ENCODE data around the gene MDGA2. TPM values are rescaled to one million over a fixed set of nuclear protein-coding genes. Genes with fewer than 3 reads are reported as not detected.
A peak's percentile ranks its signal among the peaks of the same experiment; 100 is the strongest.
"Not testable (repeated sequence)": the region's sequence is repeated elsewhere in the genome, so short reads cannot be mapped to it uniquely, and the experiment has no call there.

Gene MDGA2
- total and polyA plus RNA-seq, 7 donors = 0.01 TPM; not detected in 6

DNA sequence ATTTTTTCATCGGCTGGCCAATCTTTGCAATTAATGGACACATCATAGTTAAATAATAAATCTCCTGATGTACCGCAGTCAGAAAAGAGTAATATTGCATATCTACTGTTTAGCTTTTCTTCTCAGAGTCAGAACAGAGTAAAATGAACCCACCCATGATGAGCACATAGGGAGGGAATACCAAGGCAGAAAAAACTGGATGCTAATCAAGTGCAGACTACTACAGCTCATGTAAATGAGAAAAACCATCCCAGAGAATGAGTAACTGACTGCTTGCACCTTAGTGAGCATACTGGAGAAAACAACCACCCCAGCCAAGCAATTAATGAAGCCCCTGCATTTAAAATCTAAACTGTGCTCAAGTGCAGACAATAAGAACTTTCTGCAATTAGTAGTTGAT is 483.7 kb downstream of the MDGA2 start:
- TF ChIP-seq CTCF (IDR thresholded peaks at IDR 0.05) = no peak
- no peak for ATAC-seq
- Histone ChIP-seq H3K36me3 (ENCODE audit: insufficient read depth in 1 of 2, low read depth in 1 of 2) (no peaks in the 10 kb centered on the region), H3K4me3 (no peak overlapping the region), H3K27me3 (ENCODE audit: insufficient read depth in 3 of 3, low read length in 2 of 3) (no peaks in the 10 kb centered on the region), H3K9me3 (no peaks in the 10 kb centered on the region), H3K27ac (no peak overlapping the region), H3K4me1 (no peaks in the 10 kb centered on the region)
- WGBS, 3 donors = 89 to 91% (median 89%) methylated on average over 2 of the region's 2 CpGs
- no peak for DNase-seq
- intact Hi-C loops (cut with DNase I) = no loop called here

DNA sequence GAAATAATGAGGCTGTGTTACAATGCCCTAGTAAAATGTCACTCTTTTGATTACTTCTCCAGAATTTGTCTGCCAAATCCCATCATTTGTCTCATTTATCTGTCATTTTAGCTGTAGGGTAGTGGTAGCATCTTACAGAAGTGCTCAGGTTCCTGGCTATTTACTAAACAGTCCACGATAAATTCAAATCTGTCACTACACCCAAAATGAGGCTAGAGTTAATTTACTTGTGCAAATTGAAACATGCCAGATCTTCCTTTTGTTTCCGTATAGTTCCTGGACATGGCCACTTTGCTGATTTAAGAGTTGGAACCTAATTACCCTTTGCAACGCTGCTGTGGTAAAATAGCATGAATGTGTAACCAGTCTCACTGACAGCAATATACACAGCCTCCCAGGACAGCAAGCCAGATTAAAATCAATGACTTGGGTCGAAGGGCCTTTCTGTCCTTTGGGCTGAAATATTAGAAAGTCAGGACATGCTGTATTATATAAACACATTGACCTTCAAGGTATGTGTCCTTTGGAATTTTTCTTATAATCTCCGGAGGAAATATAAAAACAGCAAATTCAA is 485.4 kb downstream of the MDGA2 start:
- Histone ChIP-seq H3K36me3 (ENCODE audit: insufficient read depth in 1 of 2, low read depth in 1 of 2) (no peaks in the 10 kb centered on the region), H3K4me3 (no peak overlapping the region), H3K27me3 (ENCODE audit: insufficient read depth in 3 of 3, low read length in 2 of 3) (no peaks in the 10 kb centered on the region), H3K4me1 (no peaks in the 10 kb centered on the region), H3K27ac (no peak overlapping the region), H3K9me3 (no peaks in the 10 kb centered on the region)
- DNase-seq (no peak), ATAC-seq (no peak)
- intact Hi-C loops (cut with DNase I) = no loop called here
- 48 to 51% (median 49%) methylated on average over 5 of the region's 5 CpGs for WGBS, 3 donors
- TF ChIP-seq CTCF (IDR thresholded peaks at IDR 0.05) = no peak

GRCh38 chr14:47186486-47186885 is 488.9 kb downstream of the MDGA2 start:
- 16 to 18% (median 17%) methylated on average over 2 of the region's 2 CpGs for WGBS, 3 donors
- H3K4me3 ChIP-seq = no peak overlapping the region
- no peaks in the 10 kb centered on the region for H3K4me1 ChIP-seq
- no peaks in the 10 kb centered on the region for H3K27me3 ChIP-seq (ENCODE audit: insufficient read depth in 3 of 3, low read length in 2 of 3)
- no peaks in the 10 kb centered on the region for H3K9me3 ChIP-seq
- H3K27ac ChIP-seq = no peak overlapping the region
- intact Hi-C loops (cut with DNase I) = no loop called here
- TF ChIP-seq CTCF (IDR thresholded peaks at IDR 0.05) = no peak
- H3K36me3 ChIP-seq (ENCODE audit: insufficient read depth in 1 of 2, low read depth in 1 of 2) = no peaks in the 10 kb centered on the region
- ATAC-seq (no peak), DNase-seq (no peak)

GRCh38 chr14:47179906-47180305 is 495.5 kb downstream of the MDGA2 start:
- no peak for TF ChIP-seq CTCF (IDR thresholded peaks at IDR 0.05)
- Histone ChIP-seq H3K4me3 (no peak overlapping the region), H3K27ac (no peak overlapping the region), H3K9me3 (no peaks in the 10 kb centered on the region), H3K27me3 (ENCODE audit: insufficient read depth in 3 of 3, low read length in 2 of 3) (no peaks in the 10 kb centered on the region), H3K4me1 (no peaks in the 10 kb centered on the region), H3K36me3 (ENCODE audit: insufficient read depth in 1 of 2, low read depth in 1 of 2) (no peaks in the 10 kb centered on the region)
- intact Hi-C loops (cut with DNase I) = no loop called here
- 87 to 93% (median 88%) methylated on average over 1 of the region's 1 CpG for WGBS, 3 donors
- DNase-seq = no peak
- ATAC-seq = no peak

- H3K27me3 ChIP-seq (ENCODE audit: insufficient read depth in 3 of 3, low read length in 2 of 3); H3K36me3 ChIP-seq (ENCODE audit: insufficient read depth in 1 of 2, low read depth in 1 of 2); H3K27ac ChIP-seq; H3K4me3 ChIP-seq; H3K9me3 ChIP-seq; ATAC-seq; H3K4me1 ChIP-seq; intact Hi-C loops (cut with DNase I): not testable (repeated sequence)
- DNase-seq = peak in 1 of 2 donors; percentile 33
- 91 to 95% (median 94%) methylated on average over 9 to 10 of the region's 10 CpGs for WGBS, 3 donors
Observed at GRCh38 chr14:47171896-47172295, 503.5 kb downstream of the MDGA2 start.
